Subcutaneous adipose tissue (tissue), 4 donors: Measurements from ENCODE around the gene ESD. TPM values are rescaled to one million over a fixed set of nuclear protein-coding genes. Genes with fewer than 3 reads are reported as not detected.

Experiments used
- CTCF ChIP-seq: fragments of 450-650 bp; IDR thresholded peaks from one replicate; pipeline ENCODE4 v1.5.1; 2016; ENCODE audit warnings: low read depth, mild to moderate bottlenecking, control low read depth, antibody characterized with exemption, moderate library complexity
- total RNA-seq, 4 donors: library from RNA; depleted of rRNA; stranded (reverse); fragments of >200 nt; gene quantifications; one replicate each; pipeline ENCODE4 v1.1.0, GENCODE V29; 2016

ESD gene
- total RNA-seq, 4 donors from 2014 or later: 105 to 187 (median 146) TPM

DNA sequence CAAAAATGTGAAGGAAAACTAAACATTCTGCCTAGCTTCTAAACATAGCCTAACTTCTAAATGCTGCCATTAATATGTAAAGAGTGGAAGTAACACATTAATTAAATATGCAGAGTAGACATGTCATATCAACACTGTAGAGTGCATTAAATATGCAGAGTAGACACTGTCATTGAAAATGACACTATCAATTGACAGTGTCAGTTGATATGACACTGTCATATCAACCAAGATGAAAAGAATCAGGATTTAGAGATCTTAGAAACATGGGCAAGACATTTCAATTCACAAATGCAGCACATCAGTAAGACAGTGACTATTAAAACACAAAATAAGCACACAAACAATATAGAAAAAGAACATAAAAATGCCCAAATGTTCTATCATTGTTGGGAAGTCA, 25.3 kb downstream of the ESD start:
- TF ChIP-seq CTCF: no peak

DNA sequence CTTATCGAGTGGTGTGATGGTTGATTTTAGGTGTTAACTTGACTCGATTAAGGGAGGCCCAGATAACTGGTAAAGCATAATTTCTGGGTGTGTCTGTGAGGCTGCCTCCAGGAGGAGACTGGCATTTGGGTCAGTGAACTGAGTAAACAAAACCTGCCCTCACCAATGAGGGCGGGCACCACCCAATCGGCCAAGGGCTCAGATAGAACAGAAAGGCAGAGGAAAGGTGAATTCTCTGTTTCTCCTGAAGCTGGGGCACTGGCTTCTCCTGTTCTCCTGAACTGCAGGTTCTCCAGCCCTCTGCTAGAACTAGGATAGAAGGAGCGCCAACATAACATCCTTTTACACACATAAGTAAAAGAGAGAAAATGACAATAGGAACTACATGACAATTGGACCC, 35.1 kb downstream of the ESD start:
- no peak for TF ChIP-seq CTCF

- no peak for TF ChIP-seq CTCF
Measured at GRCh38 chr13:46761174-46761573, 35.8 kb downstream of the ESD start.

GRCh38 chr13:46759846-46760245, 37.1 kb downstream of the ESD start:
- no peak for TF ChIP-seq CTCF

- no peak for TF ChIP-seq CTCF
Measured at GRCh38 chr13:46757640-46758039, 39.3 kb downstream of the ESD start.

GRCh38 chr13:46756977-46757376, 40.0 kb downstream of the ESD start:
- TF ChIP-seq CTCF: no peak

DNA sequence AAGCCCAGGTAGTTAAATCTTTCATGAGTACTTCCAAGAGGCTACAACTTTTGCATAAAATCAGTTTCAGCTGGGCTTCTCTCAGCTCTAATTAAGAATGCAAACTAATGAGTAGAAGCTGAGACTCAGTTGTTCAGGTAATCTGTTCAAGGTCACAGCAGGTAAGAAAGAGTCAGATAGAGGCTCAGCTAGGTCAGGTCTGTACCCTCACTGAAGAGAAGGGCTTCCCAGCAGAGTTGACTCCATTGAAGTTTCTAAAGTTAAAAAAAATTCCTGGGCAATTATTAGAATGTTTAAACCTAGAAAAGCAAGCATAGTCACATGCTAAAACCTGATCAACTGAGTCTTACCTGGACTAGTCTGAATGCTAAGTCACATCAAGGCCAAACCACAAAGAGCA, 42.1 kb downstream of the ESD start:
- TF ChIP-seq CTCF: no peak
